SHP77 treated with DMSO at 0.1 percent for 48 hours (cell line): Measurements from ENCODE around the gene SLMAP.

ENCODE experiments used
- DNase-seq: peaks from one replicate; lab custom pipeline; 2025; lab: John Stamatoyannopoulos, UW

SLMAP gene, protein sequence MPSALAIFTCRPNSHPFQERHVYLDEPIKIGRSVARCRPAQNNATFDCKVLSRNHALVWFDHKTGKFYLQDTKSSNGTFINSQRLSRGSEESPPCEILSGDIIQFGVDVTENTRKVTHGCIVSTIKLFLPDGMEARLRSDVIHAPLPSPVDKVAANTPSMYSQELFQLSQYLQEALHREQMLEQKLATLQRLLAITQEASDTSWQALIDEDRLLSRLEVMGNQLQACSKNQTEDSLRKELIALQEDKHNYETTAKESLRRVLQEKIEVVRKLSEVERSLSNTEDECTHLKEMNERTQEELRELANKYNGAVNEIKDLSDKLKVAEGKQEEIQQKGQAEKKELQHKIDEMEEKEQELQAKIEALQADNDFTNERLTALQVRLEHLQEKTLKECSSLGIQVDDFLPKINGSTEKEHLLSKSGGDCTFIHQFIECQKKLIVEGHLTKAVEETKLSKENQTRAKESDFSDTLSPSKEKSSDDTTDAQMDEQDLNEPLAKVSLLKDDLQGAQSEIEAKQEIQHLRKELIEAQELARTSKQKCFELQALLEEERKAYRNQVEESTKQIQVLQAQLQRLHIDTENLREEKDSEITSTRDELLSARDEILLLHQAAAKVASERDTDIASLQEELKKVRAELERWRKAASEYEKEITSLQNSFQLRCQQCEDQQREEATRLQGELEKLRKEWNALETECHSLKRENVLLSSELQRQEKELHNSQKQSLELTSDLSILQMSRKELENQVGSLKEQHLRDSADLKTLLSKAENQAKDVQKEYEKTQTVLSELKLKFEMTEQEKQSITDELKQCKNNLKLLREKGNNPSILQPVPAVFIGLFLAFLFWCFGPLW

GRCh38 chr3:57755741-57756527 lies at the start of gene SLMAP:
SLMAP (plus strand) TSS chr3:57756309; CDS start chr3:57757652, 1,343 bp downstream.
- DNase-seq: peak; percentile 93

- DNase-seq: no peak
Measured at GRCh38 chr3:57706462-57706861, 49.6 kb upstream of the SLMAP start.

DNA sequence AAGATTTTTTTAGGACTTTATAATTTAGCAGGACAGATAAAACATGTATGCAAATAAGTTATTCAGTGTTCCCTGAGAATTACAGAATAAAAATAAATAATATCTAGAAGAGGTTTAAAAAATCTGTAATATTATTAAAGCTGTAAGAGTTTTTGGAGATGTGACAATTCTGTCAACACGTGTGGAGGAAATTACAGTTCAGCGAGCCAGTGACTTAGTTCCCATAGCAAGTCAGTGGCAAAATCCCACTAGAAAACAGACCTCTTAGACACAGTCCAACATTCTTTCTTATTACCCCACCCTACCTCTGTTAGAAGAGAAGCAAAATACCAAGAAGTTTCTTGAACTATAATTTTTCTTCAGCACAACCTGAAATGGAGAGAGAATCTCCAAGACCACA lies 47.1 kb upstream of the SLMAP start:
- no peak for DNase-seq

GRCh38 chr3:57709559-57709958 lies 46.5 kb upstream of the SLMAP start:
- DNase-seq: no peak

DNA sequence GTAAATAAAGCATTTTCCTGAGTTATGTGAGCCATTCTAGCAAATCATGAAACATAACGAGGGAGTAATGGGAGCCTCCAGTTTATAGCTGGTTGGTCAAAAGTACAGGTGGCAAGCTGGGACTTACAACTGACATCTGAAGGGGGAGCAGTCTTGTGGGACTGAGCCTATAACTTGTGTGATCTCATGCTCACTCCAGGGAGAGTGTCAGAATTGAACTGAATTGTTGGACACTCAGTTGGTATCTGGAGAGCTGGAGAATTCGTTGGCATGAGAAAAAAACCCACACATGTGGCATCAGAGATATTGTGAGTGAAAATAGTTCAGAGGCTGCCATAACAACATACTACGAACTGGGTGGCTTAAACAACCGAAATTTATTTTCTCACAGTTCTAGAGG lies 40.4 kb upstream of the SLMAP start:
- no peak for DNase-seq

GRCh38 chr3:57717205-57717868 lies 38.8 kb upstream of the SLMAP start:
- no peak for DNase-seq

- no peak for DNase-seq
Measured at GRCh38 chr3:57718118-57718517, 38.0 kb upstream of the SLMAP start.

DNA sequence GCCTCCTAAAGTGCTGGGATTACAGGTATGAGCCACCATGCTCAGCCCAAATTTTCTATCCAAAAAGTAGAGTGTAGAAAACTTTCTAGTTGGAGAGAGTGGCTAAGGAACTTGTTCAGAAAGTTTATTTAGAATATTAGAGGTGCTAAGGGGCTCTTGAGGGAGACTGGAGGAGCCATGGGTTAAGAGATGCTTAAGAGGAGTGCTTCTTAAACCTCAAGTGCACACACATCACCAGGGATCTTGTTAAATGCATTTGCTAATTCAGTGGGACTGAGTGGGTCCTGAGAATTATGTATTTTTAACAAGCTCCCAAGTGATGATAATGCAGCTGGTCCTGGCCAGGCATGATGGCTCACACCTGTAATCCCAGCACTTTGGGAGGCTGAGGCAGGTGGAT lies 29.7 kb upstream of the SLMAP start:
- DNase-seq: no peak

GRCh38 chr3:57727106-57727505 lies 29.0 kb upstream of the SLMAP start:
- DNase-seq: no peak

DNA sequence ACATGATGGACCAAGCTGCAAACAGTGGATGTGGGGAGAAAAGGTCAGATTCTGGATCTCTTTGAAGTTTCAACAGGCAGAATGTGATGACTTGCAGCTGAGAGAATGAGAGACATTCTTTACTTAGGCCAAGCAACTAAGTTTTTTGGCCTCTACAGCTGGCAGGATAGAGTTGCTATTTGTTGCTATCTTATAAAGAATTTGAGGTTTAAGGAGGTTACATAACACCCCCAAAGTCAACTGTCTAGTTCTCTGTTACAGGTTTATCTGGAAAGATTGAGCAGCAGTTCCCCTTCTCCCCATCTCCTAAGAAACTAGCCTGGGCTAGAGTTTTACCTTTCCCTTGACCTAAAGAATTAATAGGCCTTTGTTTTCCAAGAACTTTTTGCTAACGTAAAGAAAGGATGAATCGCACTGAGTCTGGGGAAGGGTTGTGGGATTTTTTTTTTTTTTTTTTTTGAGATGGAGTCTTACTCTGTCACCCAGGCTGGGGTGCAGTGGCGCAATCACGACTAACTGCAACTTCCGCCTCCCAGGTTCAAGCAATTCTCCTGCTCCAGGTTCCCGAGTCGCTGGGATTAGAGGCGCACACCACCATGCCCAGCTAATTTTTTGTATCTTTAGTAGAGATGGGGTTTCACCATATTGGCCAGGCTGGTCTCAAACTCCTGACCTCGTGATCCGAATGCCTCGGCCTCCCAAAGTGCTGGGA lies 26.6 kb upstream of the SLMAP start:
- no peak for DNase-seq

GRCh38 chr3:57730682-57731081 lies 25.4 kb upstream of the SLMAP start:
- DNase-seq: no peak

GRCh38 chr3:57731311-57731710 lies 24.8 kb upstream of the SLMAP start:
- no peak for DNase-seq

DNA sequence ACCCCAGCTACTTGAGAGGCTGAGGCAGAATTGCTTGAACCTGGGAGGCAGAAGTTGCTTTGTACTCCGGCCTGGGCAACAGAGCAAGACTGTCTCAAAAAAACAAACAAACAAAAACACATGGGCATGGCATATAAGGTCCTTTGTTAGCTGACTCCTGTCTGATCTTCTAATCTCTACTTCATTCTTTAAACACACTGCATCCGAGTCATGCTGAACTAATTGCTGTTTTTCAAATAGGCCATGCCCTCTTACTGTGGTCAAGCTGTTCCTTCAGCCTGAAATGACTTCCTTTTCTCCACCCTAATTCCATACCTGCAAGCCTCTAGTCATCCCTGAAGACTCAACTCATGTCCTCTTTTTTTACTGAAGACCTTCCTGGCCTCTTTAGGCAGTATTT lies 22.3 kb upstream of the SLMAP start:
- no peak for DNase-seq

- DNase-seq: no peak
Measured at GRCh38 chr3:57735405-57735804, 20.7 kb upstream of the SLMAP start.

GRCh38 chr3:57737840-57738239 lies 18.3 kb upstream of the SLMAP start:
- no peak for DNase-seq

DNA sequence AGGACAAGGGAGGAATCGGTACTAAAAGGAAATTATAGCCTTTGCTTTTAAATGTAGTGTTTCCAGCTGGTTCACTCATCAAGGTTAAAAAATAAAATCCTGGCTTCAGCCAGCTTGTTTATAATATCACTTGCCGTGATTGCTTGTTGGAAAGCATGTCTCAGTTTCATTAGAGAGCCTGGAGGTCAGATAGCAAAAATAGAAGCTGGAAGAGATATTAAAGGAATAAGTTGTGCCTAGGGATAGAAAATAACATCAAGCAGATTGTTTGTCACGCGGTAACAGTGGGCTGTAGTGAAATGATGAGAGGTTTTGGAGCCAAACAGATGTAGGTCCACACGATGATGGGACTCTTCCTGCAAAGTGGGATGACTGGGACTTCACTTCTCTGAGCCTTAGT lies 17.7 kb upstream of the SLMAP start:
- no peak for DNase-seq

- DNase-seq: no peak
Measured at GRCh38 chr3:57740027-57740426, 16.1 kb upstream of the SLMAP start.

- no peak for DNase-seq
Measured at GRCh38 chr3:57743496-57743895, 12.6 kb upstream of the SLMAP start.

DNA sequence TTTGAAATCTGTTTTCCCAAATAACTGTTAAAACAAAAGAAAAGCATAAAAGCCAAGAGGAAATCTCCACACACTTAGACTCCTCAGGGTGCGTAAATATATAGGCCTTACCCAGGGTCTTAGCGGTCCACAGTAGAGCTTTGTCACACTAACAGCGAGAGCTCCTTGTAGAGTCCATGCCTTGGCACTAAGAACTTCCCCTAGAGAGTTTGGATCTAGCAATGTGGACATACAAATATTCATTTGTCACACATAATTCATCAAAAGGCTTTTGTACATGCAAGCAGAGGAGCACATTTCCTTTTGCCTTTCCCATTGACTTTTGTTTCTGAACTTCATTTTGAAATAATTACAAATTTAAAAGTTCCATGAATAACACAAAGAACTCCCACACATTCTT lies 11.0 kb upstream of the SLMAP start:
- DNase-seq: no peak

DNA sequence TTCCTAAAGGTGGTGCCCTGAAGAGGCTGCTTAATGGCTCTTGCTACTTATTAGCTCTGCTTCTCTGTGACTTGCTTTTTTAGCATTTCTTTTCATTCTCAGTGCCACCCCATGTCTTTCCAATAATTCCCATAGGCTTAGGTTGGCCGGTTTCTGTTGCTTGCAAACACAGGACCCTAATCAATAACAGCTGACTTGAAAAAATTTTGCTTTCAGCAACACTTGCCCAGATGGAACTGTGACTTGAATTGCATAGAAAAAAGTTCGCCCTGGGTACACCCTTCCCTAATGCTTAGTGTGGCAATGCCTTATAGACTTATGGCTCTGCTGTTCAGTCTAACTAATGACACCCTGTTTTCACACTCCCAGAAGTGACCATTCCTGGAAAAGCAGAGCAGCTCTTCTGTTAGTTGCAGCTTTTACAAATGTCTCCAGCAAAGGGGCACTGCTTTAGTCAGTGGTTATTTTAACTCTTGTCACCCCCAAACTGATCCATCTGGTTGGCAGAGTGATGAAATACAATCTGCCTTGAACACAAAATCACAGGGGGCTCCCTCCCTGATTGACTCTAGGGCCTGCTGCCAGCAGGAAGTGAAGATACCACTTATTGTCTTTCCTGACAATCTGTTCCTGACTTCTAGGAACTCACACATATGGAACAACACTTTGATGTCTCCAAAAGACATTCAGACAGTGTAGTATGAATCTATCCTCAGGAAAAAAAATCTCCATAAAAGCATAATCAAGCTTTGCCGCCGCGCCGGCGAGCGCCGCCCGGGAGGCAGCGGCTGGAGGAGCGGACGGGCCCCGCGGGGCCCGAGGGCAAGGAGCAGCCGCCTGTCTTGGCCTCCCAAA lies 9.7 kb upstream of the SLMAP start:
- DNase-seq: no peak
